K562 (cell line): ENCODE measurements around the gene SCARF2. TPM values are rescaled to one million over a fixed set of nuclear protein-coding genes. Genes with fewer than 3 reads are reported as not detected.
"Not testable (repeated sequence)": the region's sequence is repeated elsewhere in the genome, so short reads cannot be mapped to it uniquely, and the experiment has no call there.

Experiments
- ATAC-seq: fragments of 200-7000 bp; cut with Tn5 transposase; 3 replicates; pipeline ENCODE4 v1.9.1; 2020; ENCODE audit warnings: moderate library complexity
- BruUV-seq: library from RNA; stranded (reverse); fragments of 400-500 nt; replicated peaks from 2 replicates; lab custom pipeline; 2021; lab: Mats Ljungman, UMichigan
- CTCF ChIA-PET: fragments of 300-600 bp; formaldehyde crosslinking; extraction: SDS; loops from one replicate; lab custom pipeline; 2021; ENCODE audit warnings: low intra/inter-chr PET ratio; lab: Yijun Ruan, JAX
- POLR2A ChIA-PET: fragments of 300-600, 350-650 bp; sonication (Branson Sonifier 250); formaldehyde crosslinking; extraction: SDS; loops from one replicate; lab custom pipeline; 2021; ENCODE audit warnings: antibody characterized with exemption, inconsistent platforms; lab: Yijun Ruan, JAX
- DNase-seq, 4 experiments: peaks; one replicate each; pipeline versions ENCODE4 v3.0.0 to v3.0.0-alpha.2; 2011 to 2018; ENCODE audit warnings: low spot score in 3 of 4, mixed read lengths in 3 of 4; ENCODE audit errors: extremely low read depth in 1 of 4
- FAIRE-seq: peaks from 2 replicates; lab custom pipeline; 2011; peaks lifted over from hg19 to GRCh38; lab: Jason Lieb, UNC
- H2AFZ ChIP-seq: 2 replicates; pipeline ENCODE4 v1.6.0; 2011; ENCODE audit warnings: low read depth, low read length, control low read depth, inconsistent platforms
- H3K27ac ChIP-seq: fragments of 200-600 bp; 3 replicates; pipeline ENCODE4 v1.8.0; 2011; ENCODE audit warnings: low read depth, mild to moderate bottlenecking, control low read depth, inconsistent platforms, low read length, moderate library complexity, mixed read lengths; ENCODE audit errors: extremely low read depth
- H3K27me3 ChIP-seq, 2 experiments: fragments of 300-600 bp in 1 of 2; 2 replicates in 1 of 2; 3 replicates in 1 of 2; pipeline versions ENCODE4 v1.6.0 to v1.8.0; 2011; ENCODE audit warnings: inconsistent platforms in 2 of 2, low read length in 2 of 2, mild to moderate bottlenecking in 1 of 2, mixed read lengths in 1 of 2, moderate library complexity in 1 of 2; ENCODE audit not compliant: control insufficient read depth in 2 of 2, insufficient read depth in 2 of 2
- H3K36me3 ChIP-seq: fragments of 300-600 bp; 3 replicates; pipeline ENCODE4 v1.8.0; 2011; ENCODE audit warnings: mild to moderate bottlenecking, low read length, inconsistent platforms; ENCODE audit not compliant: control insufficient read depth, insufficient read depth
- H3K4me1 ChIP-seq, 2 experiments: fragments of 200-600 bp in 1 of 2; replicated peaks in 1 of 2; 2 replicates in 1 of 2; 3 replicates in 1 of 2; pipeline versions ENCODE4 v1.5.1 to v1.8.0; 2011; ENCODE audit warnings: inconsistent platforms in 2 of 2, low read length in 2 of 2, mild to moderate bottlenecking in 1 of 2, mixed read lengths in 1 of 2, moderate library complexity in 1 of 2; ENCODE audit not compliant: control insufficient read depth in 2 of 2, insufficient read depth in 2 of 2
- H3K4me2 ChIP-seq: 2 replicates; pipeline ENCODE4 v1.6.1; 2011; ENCODE audit warnings: low read length, control low read depth, inconsistent platforms, mixed read lengths; ENCODE audit not compliant: insufficient read depth
- H3K4me3 ChIP-seq: fragments of 200-600 bp; sonication (generic), shearing (Covaris generic); 2 replicates; pipeline ENCODE4 v1.5.1; 2016; ENCODE audit warnings: control low read depth, inconsistent platforms
- H3K79me2 ChIP-seq: fragments of 200-600 bp; 3 replicates; pipeline ENCODE4 v1.8.0; 2011; ENCODE audit warnings: low read length, inconsistent platforms; ENCODE audit not compliant: control insufficient read depth, insufficient read depth
- H3K9ac ChIP-seq, 2 experiments: 2 replicates each; pipeline versions ENCODE4 v1.6.0 to v1.6.1; 2011; ENCODE audit warnings: low read depth in 2 of 2, low read length in 2 of 2, control low read depth in 1 of 2, inconsistent platforms in 1 of 2, mild to moderate bottlenecking in 1 of 2, mixed read lengths in 1 of 2; ENCODE audit not compliant: insufficient read depth in 1 of 2
- H3K9me1 ChIP-seq: one replicate; pipeline ENCODE4 v1.6.0; 2011; ENCODE audit warnings: inconsistent platforms, mild to moderate bottlenecking, low read length, moderate library complexity; ENCODE audit not compliant: control insufficient read depth, insufficient read depth
- H3K9me3 ChIP-seq: replicated peaks from 2 replicates; pipeline ENCODE4 v1.5.1; 2011; ENCODE audit warnings: low read depth, low read length, inconsistent platforms; ENCODE audit not compliant: control insufficient read depth, insufficient read depth
- H4K20me1 ChIP-seq: replicated peaks from 2 replicates; pipeline ENCODE4 v1.6.1; 2011; ENCODE audit warnings: low read length, inconsistent platforms, mixed read lengths; ENCODE audit not compliant: control insufficient read depth, insufficient read depth
- ZC3H4 ChIP-seq: sonication (generic); formaldehyde crosslinking; IDR thresholded peaks from 2 replicates; pipeline ENCODE4 v1.9.0; 2021; ENCODE audit warnings: missing genetic modification reagents, borderline replicate concordance
- ZNF224 ChIP-seq: sonication (generic); formaldehyde crosslinking; IDR thresholded peaks from 2 replicates; pipeline ENCODE4 v1.8.0; 2022; ENCODE audit warnings: mild to moderate bottlenecking, missing genetic modification reagents
- ZNF511 ChIP-seq: sonication (generic); formaldehyde crosslinking; IDR thresholded peaks from 2 replicates; pipeline ENCODE4 v1.8.0; 2022; ENCODE audit warnings: mild to moderate bottlenecking, missing genetic modification reagents
- WGBS: fragments of 100-300 bp; shearing (Covaris generic); methylation state at CpG from one replicate; pipeline ENCODE4 v1.1.6; 2016; ENCODE audit warnings: low coverage, mixed read lengths; ENCODE audit not compliant: insufficient coverage; ENCODE audit errors: missing lambda C conversion rate; 5-methylcytosine and 5-hydroxymethylcytosine counted together
- in situ Hi-C: fragments of 300-500 bp; cut with MboI; formaldehyde crosslinking; loops from 4 replicates; pipeline ENCODE4 v1.15.0; 2018; ENCODE audit warnings: inconsistent platforms, mixed read lengths
- intact Hi-C: fragments of 100-400 bp; cut with micrococcal nuclease; formaldehyde crosslinking; loops from 2 replicates; pipeline ENCODE4 v1.14.2; 2022
- polyA plus RNA-seq, 8 experiments: library from polyadenylated mRNA; depleted of rRNA in 4 of 8; stranded (reverse) in 5 of 8; unstranded in 3 of 8; fragments of >200 nt; fragmentation: Nextera tagmentation in 2 of 8; fragmentation: Illumina TruSeq in 1 of 8; extraction: Ambion mirVana in 2 of 8; extraction: Trizol in 1 of 8; gene quantifications; 2 replicates each; pipeline versions ENCODE4 v1.2.1 to v1.2.3, GENCODE V29; 2011 to 2014; ENCODE audit warnings: inconsistent platforms in 1 of 8, missing spikeins in 1 of 8
- total RNA-seq, 7 experiments: library from RNA; depleted of rRNA in 6 of 7; stranded (reverse); fragments of >200 nt in 6 of 7; fragmentation: Illumina TruSeq in 2 of 7; extraction: Trizol in 2 of 7; gene quantifications; 2 replicates each; pipeline versions ENCODE4 v1.2.1 to v1.2.3, GENCODE V29; 2011 to 2021; ENCODE audit warnings: low replicate concordance in 1 of 7
- TF ChIP-seq, protein P1 (sequence below): sonication (generic); formaldehyde crosslinking; IDR thresholded peaks from 2 replicates; pipeline ENCODE4 v1.8.0; 2023; ENCODE audit warnings: missing genetic modification reagents, mild to moderate bottlenecking, borderline replicate concordance
- TF ChIP-seq, protein P2 (sequence below), 2 experiments: fragments of 450-650 bp; formaldehyde crosslinking in 1 of 2; IDR thresholded peaks; 2 replicates each; pipeline versions ENCODE4 v1.4.0 to v1.6.1; 2014 to 2020; ENCODE audit warnings: mild to moderate bottlenecking in 2 of 2, borderline replicate concordance in 1 of 2, low read depth in 1 of 2

SCARF2 gene
- total and polyA plus RNA-seq, 9 of the 15 experiments (the other 6 are each of a cell fraction or from before 2014, with no cell fraction given) = 0.06 to 0.32 (median 0.21) TPM; not detected in 5

DNA sequence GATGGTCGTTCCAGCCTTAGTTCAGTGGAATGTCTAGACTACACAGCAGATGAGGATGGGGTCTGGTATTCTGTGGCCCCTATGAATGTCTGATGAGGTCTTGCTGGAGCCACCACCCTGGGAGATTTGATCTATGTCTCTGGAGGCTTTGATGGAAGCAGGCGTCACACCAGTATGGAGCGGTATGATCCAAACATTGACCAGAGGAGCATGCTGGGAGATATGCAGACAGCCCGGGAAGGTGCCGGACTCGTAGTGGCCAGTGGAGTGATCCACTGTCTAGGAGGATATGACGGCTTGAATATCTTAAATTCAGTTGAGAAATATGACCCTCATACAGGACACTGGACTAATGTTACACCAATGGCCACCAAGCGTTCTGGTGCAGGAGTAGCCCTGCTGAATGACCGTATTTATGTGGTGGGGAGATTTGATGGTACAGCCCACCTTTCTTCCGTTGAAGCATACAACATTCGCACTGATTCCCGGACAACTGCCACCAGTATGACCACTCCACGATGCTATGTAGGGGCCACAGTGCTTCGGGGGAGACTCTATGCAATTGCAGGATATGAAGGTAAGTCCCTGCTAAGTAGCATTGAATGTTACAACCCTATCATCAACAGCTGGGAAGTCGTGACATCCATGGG, 13.6 kb upstream of the SCARF2 start:
- H3K9me1 ChIP-seq, H4K20me1 ChIP-seq, intact Hi-C loops, H3K27ac ChIP-seq, BruUV-seq, H3K36me3 ChIP-seq, H3K4me1 ChIP-seq, in situ Hi-C loops, H3K9ac ChIP-seq, H2AFZ ChIP-seq, FAIRE-seq, H3K4me2 ChIP-seq, H3K9me3 ChIP-seq, H3K79me2 ChIP-seq, DNase-seq, H3K4me3 ChIP-seq: not testable (repeated sequence)
- 7% methylated on average over 15 of the region's 15 CpGs for WGBS
- peak; percentile 62 for ATAC-seq
- peaks cover 26 to 39% of the 10 kb centered on the region in 2 experiments; a peak in 4 of 5 replicates for H3K27me3 ChIP-seq
- ChIA-PET CTCF (interaction anchor here (6.9 kb wide), 1 partner anchor 32 kb away, joined by 195 read pairs; no protein-coding TSS in a partner anchor), POLR2A (interaction anchor here (0.5 to 6.8 kb wide), 2 partner anchors 17 to 21 kb away, joined by 3 to 46 read pairs; no protein-coding TSS in a partner anchor)
- TF ChIP-seq ZNF224 (CRISPR knock-in tag) (peak; percentile 52; the same call in 1 of the 2 replicates), ZNF511 (CRISPR knock-in tag) (peak; percentile 56; the same call in 1 of the 2 replicates), ZC3H4 (peak; percentile 47; the same call in 1 of the 2 replicates)
- TF ChIP-seq, protein P1, sequence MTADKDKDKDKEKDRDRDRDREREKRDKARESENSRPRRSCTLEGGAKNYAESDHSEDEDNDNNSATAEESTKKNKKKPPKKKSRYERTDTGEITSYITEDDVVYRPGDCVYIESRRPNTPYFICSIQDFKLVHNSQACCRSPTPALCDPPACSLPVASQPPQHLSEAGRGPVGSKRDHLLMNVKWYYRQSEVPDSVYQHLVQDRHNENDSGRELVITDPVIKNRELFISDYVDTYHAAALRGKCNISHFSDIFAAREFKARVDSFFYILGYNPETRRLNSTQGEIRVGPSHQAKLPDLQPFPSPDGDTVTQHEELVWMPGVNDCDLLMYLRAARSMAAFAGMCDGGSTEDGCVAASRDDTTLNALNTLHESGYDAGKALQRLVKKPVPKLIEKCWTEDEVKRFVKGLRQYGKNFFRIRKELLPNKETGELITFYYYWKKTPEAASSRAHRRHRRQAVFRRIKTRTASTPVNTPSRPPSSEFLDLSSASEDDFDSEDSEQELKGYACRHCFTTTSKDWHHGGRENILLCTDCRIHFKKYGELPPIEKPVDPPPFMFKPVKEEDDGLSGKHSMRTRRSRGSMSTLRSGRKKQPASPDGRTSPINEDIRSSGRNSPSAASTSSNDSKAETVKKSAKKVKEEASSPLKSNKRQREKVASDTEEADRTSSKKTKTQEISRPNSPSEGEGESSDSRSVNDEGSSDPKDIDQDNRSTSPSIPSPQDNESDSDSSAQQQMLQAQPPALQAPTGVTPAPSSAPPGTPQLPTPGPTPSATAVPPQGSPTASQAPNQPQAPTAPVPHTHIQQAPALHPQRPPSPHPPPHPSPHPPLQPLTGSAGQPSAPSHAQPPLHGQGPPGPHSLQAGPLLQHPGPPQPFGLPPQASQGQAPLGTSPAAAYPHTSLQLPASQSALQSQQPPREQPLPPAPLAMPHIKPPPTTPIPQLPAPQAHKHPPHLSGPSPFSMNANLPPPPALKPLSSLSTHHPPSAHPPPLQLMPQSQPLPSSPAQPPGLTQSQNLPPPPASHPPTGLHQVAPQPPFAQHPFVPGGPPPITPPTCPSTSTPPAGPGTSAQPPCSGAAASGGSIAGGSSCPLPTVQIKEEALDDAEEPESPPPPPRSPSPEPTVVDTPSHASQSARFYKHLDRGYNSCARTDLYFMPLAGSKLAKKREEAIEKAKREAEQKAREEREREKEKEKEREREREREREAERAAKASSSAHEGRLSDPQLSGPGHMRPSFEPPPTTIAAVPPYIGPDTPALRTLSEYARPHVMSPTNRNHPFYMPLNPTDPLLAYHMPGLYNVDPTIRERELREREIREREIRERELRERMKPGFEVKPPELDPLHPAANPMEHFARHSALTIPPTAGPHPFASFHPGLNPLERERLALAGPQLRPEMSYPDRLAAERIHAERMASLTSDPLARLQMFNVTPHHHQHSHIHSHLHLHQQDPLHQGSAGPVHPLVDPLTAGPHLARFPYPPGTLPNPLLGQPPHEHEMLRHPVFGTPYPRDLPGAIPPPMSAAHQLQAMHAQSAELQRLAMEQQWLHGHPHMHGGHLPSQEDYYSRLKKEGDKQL (CRISPR knock-in tag) = 0 out of 2 replicates have a peak, but pooled peaks have one; percentile 73
- TF ChIP-seq, protein P2, sequence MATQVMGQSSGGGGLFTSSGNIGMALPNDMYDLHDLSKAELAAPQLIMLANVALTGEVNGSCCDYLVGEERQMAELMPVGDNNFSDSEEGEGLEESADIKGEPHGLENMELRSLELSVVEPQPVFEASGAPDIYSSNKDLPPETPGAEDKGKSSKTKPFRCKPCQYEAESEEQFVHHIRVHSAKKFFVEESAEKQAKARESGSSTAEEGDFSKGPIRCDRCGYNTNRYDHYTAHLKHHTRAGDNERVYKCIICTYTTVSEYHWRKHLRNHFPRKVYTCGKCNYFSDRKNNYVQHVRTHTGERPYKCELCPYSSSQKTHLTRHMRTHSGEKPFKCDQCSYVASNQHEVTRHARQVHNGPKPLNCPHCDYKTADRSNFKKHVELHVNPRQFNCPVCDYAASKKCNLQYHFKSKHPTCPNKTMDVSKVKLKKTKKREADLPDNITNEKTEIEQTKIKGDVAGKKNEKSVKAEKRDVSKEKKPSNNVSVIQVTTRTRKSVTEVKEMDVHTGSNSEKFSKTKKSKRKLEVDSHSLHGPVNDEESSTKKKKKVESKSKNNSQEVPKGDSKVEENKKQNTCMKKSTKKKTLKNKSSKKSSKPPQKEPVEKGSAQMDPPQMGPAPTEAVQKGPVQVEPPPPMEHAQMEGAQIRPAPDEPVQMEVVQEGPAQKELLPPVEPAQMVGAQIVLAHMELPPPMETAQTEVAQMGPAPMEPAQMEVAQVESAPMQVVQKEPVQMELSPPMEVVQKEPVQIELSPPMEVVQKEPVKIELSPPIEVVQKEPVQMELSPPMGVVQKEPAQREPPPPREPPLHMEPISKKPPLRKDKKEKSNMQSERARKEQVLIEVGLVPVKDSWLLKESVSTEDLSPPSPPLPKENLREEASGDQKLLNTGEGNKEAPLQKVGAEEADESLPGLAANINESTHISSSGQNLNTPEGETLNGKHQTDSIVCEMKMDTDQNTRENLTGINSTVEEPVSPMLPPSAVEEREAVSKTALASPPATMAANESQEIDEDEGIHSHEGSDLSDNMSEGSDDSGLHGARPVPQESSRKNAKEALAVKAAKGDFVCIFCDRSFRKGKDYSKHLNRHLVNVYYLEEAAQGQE (IDR thresholded peaks at IDR 0.05; ENCODE audit: borderline replicate concordance) = peak; percentile 66
- TF ChIP-seq, protein P2 (CRISPR knock-in tag; IDR thresholded peaks at IDR 0.05; ENCODE audit: low read depth) = not testable (repeated sequence)
